GM23338 (cell line): ENCODE data around the gene GRID1. TPM values are rescaled to one million over a fixed set of nuclear protein-coding genes. Genes with fewer than 3 reads are reported as not detected.

ENCODE experiments used
- ATAC-seq: fragments of 200-7000 bp; cut with Tn5 transposase; 3 replicates; pipeline ENCODE4 v1.9.1; 2020
- DNase-seq: peaks from one replicate; pipeline ENCODE4 v3.0.0-alpha.2; 2015; ENCODE audit warnings: low spot score
- H2AFZ ChIP-seq: fragments of 200-600 bp; sonication (generic); 2 replicates; pipeline ENCODE4 v1.8.0; 2016; ENCODE audit warnings: antibody characterized with exemption, mild to moderate bottlenecking, moderate library complexity
- H3F3A ChIP-seq: fragments of 200-600 bp; sonication (generic); replicated peaks from 2 replicates; pipeline ENCODE4 v1.8.0; 2017; ENCODE audit warnings: antibody characterized with exemption, mixed run types, low read depth
- H3K27ac ChIP-seq: fragments of 200-600 bp; sonication (generic); 2 replicates; pipeline ENCODE4 v1.6.1; 2016; ENCODE audit warnings: low read depth
- H3K27me3 ChIP-seq: fragments of 200-600 bp; sonication (generic); 2 replicates; pipeline ENCODE4 v1.8.0; 2016; ENCODE audit warnings: mild to moderate bottlenecking, mixed run types, moderate library complexity; ENCODE audit not compliant: insufficient read depth
- H3K36me3 ChIP-seq: fragments of 200-600 bp; sonication (generic); 2 replicates; pipeline ENCODE4 v1.8.0; 2016; ENCODE audit warnings: mild to moderate bottlenecking; ENCODE audit not compliant: insufficient read depth
- H3K4me1 ChIP-seq: fragments of 200-600 bp; sonication (generic); 2 replicates; pipeline ENCODE4 v1.8.0; 2016; ENCODE audit warnings: mild to moderate bottlenecking, moderate library complexity; ENCODE audit not compliant: insufficient read depth
- H3K4me2 ChIP-seq: fragments of 200-600 bp; sonication (generic); 2 replicates; pipeline ENCODE4 v1.7.1; 2017; ENCODE audit warnings: mixed run types
- H3K4me3 ChIP-seq: fragments of 200-600 bp; sonication (generic); 2 replicates; pipeline ENCODE4 v1.6.1; 2016; ENCODE audit warnings: mixed run types
- H3K79me2 ChIP-seq: fragments of 200-600 bp; sonication (generic); replicated peaks from 2 replicates; pipeline ENCODE4 v1.8.0; 2017; ENCODE audit warnings: mild to moderate bottlenecking; ENCODE audit not compliant: insufficient read depth
- H3K9me2 ChIP-seq: fragments of 200-600 bp; sonication (generic); 2 replicates; pipeline ENCODE4 v1.8.0; 2017; ENCODE audit not compliant: insufficient read depth
- H4K20me1 ChIP-seq: fragments of 200-600 bp; sonication (generic); replicated peaks from 2 replicates; pipeline ENCODE4 v1.8.0; 2017; ENCODE audit warnings: mild to moderate bottlenecking; ENCODE audit not compliant: insufficient read depth
- H3K27ac Mint-ChIP-seq: 2 replicates; pipeline ENCODE4 v1.8.0; 2020; ENCODE audit warnings: inconsistent platforms, mild to moderate bottlenecking, moderate library complexity, mixed read lengths
- H3K27me3 Mint-ChIP-seq: 3 replicates; pipeline ENCODE4 v1.8.0; 2022; ENCODE audit warnings: low read depth, mild to moderate bottlenecking, moderate library complexity, mixed read lengths, inconsistent platforms; ENCODE audit not compliant: insufficient read depth, poor library complexity
- H3K36me3 Mint-ChIP-seq: 3 replicates; pipeline ENCODE4 v1.8.0; 2021; ENCODE audit warnings: low read depth, mild to moderate bottlenecking, inconsistent platforms, moderate library complexity, mixed read lengths
- H3K4me1 Mint-ChIP-seq: 3 replicates; pipeline ENCODE4 v1.8.0; 2020; ENCODE audit warnings: mild to moderate bottlenecking, inconsistent platforms, mixed read lengths
- H3K4me3 Mint-ChIP-seq: 3 replicates; pipeline ENCODE4 v1.8.0; 2021; ENCODE audit warnings: moderate library complexity, mild to moderate bottlenecking, inconsistent platforms, mixed read lengths
- H3K9me3 Mint-ChIP-seq: 3 replicates; pipeline ENCODE4 v1.8.0; 2020; ENCODE audit warnings: moderate library complexity, mild to moderate bottlenecking, inconsistent platforms, mixed read lengths
- CREB1 ChIP-seq: fragments of 250-450 bp; sonication (Bioruptor Pico); IDR thresholded peaks from 2 replicates; pipeline ENCODE4 v1.5.0; 2020; ENCODE audit warnings: low read depth, mild to moderate bottlenecking, moderate library complexity
- CTCF ChIP-seq, 2 experiments: fragments of 200-600 bp in 1 of 2; sonication (generic) in 1 of 2; conservative IDR thresholded peaks; 2 replicates each; pipeline versions ENCODE4 v1.5.1 to v1.6.1; 2016 to 2017; ENCODE audit warnings: antibody characterized with exemption in 2 of 2, low read depth in 2 of 2, mild to moderate bottlenecking in 2 of 2, moderate library complexity in 1 of 2
- ETS1 ChIP-seq: IDR thresholded peaks from 2 replicates; pipeline ENCODE4 v1.6.1; 2016; ENCODE audit warnings: antibody characterized with exemption
- EZH2 ChIP-seq: fragments of 200-600 bp; sonication (generic); IDR thresholded peaks from one replicate; pipeline ENCODE4 v1.8.0; 2017; ENCODE audit warnings: antibody characterized with exemption, mild to moderate bottlenecking, low read depth; ENCODE audit not compliant: unreplicated experiment
- EZH2phosphoT487 ChIP-seq: fragments of 200-600 bp; sonication (generic); IDR thresholded peaks from one replicate; pipeline ENCODE4 v1.8.1; 2018; ENCODE audit warnings: antibody characterized with exemption; ENCODE audit not compliant: unreplicated experiment
- JUNB ChIP-seq: IDR thresholded peaks from one replicate; pipeline ENCODE4 v1.6.1; 2016; ENCODE audit warnings: antibody characterized with exemption; ENCODE audit not compliant: unreplicated experiment
- NANOG ChIP-seq: IDR thresholded peaks from 2 replicates; pipeline ENCODE4 v1.6.1; 2016; ENCODE audit warnings: antibody characterized with exemption, borderline replicate concordance
- POLR2AphosphoS5 ChIP-seq: IDR thresholded peaks from 2 replicates; pipeline ENCODE4 v1.6.1; 2016; ENCODE audit warnings: antibody characterized with exemption, low read depth
- STAT1 ChIP-seq: IDR thresholded peaks from one replicate; pipeline ENCODE4 v1.6.1; 2016; ENCODE audit warnings: antibody characterized with exemption; ENCODE audit not compliant: unreplicated experiment
- ZNF114 ChIP-seq: fragments of 250-450 bp; sonication (Bioruptor Pico); IDR thresholded peaks from 2 replicates; pipeline ENCODE4 v1.5.0; 2020; ENCODE audit warnings: mild to moderate bottlenecking, moderate library complexity
- ZNF331 ChIP-seq: fragments of 250-450 bp; sonication (Bioruptor Pico); IDR thresholded peaks from 2 replicates; pipeline ENCODE4 v1.5.0; 2020; ENCODE audit warnings: low read depth, mild to moderate bottlenecking, moderate library complexity
- polyA plus RNA-seq: library from polyadenylated mRNA; unstranded; fragments of >200 nt; fragmentation: Nextera tagmentation; extraction: Ambion mirVana; gene quantifications from 2 replicates; pipeline ENCODE4 v1.2.1, GENCODE V29; 2016
- total RNA-seq: library from RNA; depleted of rRNA; stranded (reverse); fragments of >200 nt; shearing (Covaris generic); gene quantifications from 2 replicates; pipeline ENCODE4 v1.2.3, GENCODE V29; 2014
- TF ChIP-seq, protein P1 (sequence below): IDR thresholded peaks from one replicate; pipeline ENCODE4 v1.6.1; 2018; ENCODE audit warnings: antibody characterized with exemption; ENCODE audit not compliant: unreplicated experiment
- TF ChIP-seq, protein P2 (sequence below): fragments of 250-450 bp; sonication (Bioruptor Pico); IDR thresholded peaks from 2 replicates; pipeline ENCODE4 v1.5.0; 2020; ENCODE audit warnings: mild to moderate bottlenecking, moderate library complexity

The GRID1 gene
- total and polyA plus RNA-seq, 2 experiments from 2014 or later, result 0.14 to 0.15 TPM

GRCh38 chr10:86212391-86212700, 154.2 kb downstream of the GRID1 start:
- no peak for DNase-seq
- Histone ChIP-seq H3K27ac (no peak overlapping the region), H3K79me2 (no peaks in the 10 kb centered on the region), H3K4me1 (no peaks in the 10 kb centered on the region), H3K4me2 (no peak overlapping the region), H3K9me2 (no peaks in the 10 kb centered on the region), H3F3A (no peaks in the 10 kb centered on the region), H3K27me3 (no peaks in the 10 kb centered on the region), H4K20me1 (no peaks in the 10 kb centered on the region), H3K4me3 (no peak overlapping the region), H2AFZ (no peak overlapping the region), H3K36me3 (no peaks in the 10 kb centered on the region)
- H3K4me3 Mint-ChIP-seq, result no peak overlapping the region
- H3K27me3 Mint-ChIP-seq, result no peaks in the 10 kb centered on the region
- no peak for ATAC-seq
- TF ChIP-seq NANOG, result no peak
- no peak for TF ChIP-seq CREB1 (CRISPR knock-in tag)
- TF ChIP-seq ZNF114 (CRISPR knock-in tag), result no peak
- TF ChIP-seq CTCF (conservative IDR thresholded peaks at IDR 0.05; ENCODE audit: low read depth in 2 of 2), result no peak
- no peak for TF ChIP-seq JUNB
- TF ChIP-seq, protein P1, sequence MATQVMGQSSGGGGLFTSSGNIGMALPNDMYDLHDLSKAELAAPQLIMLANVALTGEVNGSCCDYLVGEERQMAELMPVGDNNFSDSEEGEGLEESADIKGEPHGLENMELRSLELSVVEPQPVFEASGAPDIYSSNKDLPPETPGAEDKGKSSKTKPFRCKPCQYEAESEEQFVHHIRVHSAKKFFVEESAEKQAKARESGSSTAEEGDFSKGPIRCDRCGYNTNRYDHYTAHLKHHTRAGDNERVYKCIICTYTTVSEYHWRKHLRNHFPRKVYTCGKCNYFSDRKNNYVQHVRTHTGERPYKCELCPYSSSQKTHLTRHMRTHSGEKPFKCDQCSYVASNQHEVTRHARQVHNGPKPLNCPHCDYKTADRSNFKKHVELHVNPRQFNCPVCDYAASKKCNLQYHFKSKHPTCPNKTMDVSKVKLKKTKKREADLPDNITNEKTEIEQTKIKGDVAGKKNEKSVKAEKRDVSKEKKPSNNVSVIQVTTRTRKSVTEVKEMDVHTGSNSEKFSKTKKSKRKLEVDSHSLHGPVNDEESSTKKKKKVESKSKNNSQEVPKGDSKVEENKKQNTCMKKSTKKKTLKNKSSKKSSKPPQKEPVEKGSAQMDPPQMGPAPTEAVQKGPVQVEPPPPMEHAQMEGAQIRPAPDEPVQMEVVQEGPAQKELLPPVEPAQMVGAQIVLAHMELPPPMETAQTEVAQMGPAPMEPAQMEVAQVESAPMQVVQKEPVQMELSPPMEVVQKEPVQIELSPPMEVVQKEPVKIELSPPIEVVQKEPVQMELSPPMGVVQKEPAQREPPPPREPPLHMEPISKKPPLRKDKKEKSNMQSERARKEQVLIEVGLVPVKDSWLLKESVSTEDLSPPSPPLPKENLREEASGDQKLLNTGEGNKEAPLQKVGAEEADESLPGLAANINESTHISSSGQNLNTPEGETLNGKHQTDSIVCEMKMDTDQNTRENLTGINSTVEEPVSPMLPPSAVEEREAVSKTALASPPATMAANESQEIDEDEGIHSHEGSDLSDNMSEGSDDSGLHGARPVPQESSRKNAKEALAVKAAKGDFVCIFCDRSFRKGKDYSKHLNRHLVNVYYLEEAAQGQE, result no peak
- TF ChIP-seq EZH2, result no peak
- TF ChIP-seq POLR2AphosphoS5, result no peak
- no peak for TF ChIP-seq STAT1
- no peak for TF ChIP-seq EZH2phosphoT487
- TF ChIP-seq, protein P2, sequence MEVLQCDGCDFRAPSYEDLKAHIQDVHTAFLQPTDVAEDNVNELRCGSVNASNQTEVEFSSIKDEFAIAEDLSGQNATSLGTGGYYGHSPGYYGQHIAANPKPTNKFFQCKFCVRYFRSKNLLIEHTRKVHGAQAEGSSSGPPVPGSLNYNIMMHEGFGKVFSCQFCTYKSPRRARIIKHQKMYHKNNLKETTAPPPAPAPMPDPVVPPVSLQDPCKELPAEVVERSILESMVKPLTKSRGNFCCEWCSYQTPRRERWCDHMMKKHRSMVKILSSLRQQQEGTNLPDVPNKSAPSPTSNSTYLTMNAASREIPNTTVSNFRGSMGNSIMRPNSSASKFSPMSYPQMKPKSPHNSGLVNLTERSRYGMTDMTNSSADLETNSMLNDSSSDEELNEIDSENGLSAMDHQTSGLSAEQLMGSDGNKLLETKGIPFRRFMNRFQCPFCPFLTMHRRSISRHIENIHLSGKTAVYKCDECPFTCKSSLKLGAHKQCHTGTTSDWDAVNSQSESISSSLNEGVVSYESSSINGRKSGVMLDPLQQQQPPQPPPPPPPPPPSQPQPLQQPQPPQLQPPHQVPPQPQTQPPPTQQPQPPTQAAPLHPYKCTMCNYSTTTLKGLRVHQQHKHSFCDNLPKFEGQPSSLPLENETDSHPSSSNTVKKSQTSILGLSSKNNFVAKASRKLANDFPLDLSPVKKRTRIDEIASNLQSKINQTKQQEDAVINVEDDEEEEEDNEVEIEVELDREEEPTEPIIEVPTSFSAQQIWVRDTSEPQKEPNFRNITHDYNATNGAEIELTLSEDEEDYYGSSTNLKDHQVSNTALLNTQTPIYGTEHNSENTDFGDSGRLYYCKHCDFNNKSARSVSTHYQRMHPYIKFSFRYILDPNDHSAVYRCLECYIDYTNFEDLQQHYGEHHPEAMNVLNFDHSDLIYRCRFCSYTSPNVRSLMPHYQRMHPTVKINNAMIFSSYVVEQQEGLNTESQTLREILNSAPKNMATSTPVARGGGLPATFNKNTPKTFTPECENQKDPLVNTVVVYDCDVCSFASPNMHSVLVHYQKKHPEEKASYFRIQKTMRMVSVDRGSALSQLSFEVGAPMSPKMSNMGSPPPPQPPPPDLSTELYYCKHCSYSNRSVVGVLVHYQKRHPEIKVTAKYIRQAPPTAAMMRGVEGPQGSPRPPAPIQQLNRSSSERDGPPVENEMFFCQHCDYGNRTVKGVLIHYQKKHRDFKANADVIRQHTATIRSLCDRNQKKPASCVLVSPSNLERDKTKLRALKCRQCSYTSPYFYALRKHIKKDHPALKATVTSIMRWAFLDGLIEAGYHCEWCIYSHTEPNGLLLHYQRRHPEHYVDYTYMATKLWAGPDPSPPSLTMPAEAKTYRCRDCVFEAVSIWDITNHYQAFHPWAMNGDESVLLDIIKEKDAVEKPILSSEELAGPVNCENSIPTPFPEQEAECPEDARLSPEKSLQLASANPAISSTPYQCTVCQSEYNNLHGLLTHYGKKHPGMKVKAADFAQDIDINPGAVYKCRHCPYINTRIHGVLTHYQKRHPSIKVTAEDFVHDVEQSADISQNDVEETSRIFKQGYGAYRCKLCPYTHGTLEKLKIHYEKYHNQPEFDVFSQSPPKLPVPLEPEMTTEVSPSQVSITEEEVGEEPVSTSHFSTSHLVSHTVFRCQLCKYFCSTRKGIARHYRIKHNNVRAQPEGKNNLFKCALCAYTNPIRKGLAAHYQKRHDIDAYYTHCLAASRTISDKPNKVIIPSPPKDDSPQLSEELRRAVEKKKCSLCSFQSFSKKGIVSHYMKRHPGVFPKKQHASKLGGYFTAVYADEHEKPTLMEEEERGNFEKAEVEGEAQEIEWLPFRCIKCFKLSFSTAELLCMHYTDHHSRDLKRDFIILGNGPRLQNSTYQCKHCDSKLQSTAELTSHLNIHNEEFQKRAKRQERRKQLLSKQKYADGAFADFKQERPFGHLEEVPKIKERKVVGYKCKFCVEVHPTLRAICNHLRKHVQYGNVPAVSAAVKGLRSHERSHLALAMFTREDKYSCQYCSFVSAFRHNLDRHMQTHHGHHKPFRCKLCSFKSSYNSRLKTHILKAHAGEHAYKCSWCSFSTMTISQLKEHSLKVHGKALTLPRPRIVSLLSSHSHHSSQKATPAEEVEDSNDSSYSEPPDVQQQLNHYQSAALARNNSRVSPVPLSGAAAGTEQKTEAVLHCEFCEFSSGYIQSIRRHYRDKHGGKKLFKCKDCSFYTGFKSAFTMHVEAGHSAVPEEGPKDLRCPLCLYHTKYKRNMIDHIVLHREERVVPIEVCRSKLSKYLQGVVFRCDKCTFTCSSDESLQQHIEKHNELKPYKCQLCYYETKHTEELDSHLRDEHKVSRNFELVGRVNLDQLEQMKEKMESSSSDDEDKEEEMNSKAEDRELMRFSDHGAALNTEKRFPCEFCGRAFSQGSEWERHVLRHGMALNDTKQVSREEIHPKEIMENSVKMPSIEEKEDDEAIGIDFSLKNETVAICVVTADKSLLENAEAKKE, result no peak
- no peak for TF ChIP-seq ETS1
- TF ChIP-seq ZNF331, result no peak
- no peaks in the 10 kb centered on the region; the same call in 2 of the 3 replicates for H3K9me3 Mint-ChIP-seq
- no peaks in the 10 kb centered on the region; the same call in 2 of the 3 replicates for H3K36me3 Mint-ChIP-seq
- H3K27ac Mint-ChIP-seq, result no peak overlapping the region
- H3K4me1 Mint-ChIP-seq, result no peaks in the 10 kb centered on the region
